ENCODE measurements around the gene CDHR1. TPM values are rescaled to one million over a fixed set of nuclear protein-coding genes. Genes with fewer than 3 reads are reported as not detected.

CDHR1 gene
- total and polyA plus RNA-seq, 3 donors from 2014 or later = 0.19 to 0.67 (median 0.39) TPM

DNA sequence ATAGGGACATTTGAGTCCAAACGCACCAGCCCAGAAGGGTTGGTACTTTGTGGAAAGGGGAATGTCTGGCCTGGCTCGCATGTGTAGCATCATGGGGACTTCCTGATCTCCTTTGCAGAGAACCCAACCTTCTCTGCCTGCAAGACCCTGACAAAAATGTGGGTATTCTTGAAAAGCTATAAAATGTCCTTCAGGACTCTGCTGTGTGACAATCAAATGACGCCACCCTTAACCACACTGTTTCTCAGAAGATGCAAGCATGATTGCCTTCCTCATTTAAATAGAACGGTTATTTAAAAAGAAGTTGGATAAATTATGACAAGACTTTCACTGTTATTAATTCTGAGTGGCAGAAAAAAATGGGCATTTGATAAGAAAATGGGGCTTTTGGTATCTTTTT is 35.8 kb upstream of the CDHR1 start:
- TF ChIP-seq, protein P1, sequence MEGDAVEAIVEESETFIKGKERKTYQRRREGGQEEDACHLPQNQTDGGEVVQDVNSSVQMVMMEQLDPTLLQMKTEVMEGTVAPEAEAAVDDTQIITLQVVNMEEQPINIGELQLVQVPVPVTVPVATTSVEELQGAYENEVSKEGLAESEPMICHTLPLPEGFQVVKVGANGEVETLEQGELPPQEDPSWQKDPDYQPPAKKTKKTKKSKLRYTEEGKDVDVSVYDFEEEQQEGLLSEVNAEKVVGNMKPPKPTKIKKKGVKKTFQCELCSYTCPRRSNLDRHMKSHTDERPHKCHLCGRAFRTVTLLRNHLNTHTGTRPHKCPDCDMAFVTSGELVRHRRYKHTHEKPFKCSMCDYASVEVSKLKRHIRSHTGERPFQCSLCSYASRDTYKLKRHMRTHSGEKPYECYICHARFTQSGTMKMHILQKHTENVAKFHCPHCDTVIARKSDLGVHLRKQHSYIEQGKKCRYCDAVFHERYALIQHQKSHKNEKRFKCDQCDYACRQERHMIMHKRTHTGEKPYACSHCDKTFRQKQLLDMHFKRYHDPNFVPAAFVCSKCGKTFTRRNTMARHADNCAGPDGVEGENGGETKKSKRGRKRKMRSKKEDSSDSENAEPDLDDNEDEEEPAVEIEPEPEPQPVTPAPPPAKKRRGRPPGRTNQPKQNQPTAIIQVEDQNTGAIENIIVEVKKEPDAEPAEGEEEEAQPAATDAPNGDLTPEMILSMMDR (IDR thresholded peaks at IDR 0.05) = no peak
- TF ChIP-seq POLR2A (IDR thresholded peaks at IDR 0.05) = no peak
- Histone ChIP-seq H3K27me3 (no peaks in the 10 kb centered on the region), H3K4me1 (no peaks in the 10 kb centered on the region), H3K9me3 (no peaks in the 10 kb centered on the region), H3K4me3 (no peak overlapping the region), H3K27ac (no peak overlapping the region), H3K36me3 (ENCODE audit: low read depth, missing control alignments) (no peaks in the 10 kb centered on the region)
- intact Hi-C loops (cut with DNase I; ENCODE audit: low total_unique reads) = no loop called here
- no peak for DNase-seq
- 56 to 67% methylated on average over 4 of the region's 4 CpGs for WGBS, 2 donors

DNA sequence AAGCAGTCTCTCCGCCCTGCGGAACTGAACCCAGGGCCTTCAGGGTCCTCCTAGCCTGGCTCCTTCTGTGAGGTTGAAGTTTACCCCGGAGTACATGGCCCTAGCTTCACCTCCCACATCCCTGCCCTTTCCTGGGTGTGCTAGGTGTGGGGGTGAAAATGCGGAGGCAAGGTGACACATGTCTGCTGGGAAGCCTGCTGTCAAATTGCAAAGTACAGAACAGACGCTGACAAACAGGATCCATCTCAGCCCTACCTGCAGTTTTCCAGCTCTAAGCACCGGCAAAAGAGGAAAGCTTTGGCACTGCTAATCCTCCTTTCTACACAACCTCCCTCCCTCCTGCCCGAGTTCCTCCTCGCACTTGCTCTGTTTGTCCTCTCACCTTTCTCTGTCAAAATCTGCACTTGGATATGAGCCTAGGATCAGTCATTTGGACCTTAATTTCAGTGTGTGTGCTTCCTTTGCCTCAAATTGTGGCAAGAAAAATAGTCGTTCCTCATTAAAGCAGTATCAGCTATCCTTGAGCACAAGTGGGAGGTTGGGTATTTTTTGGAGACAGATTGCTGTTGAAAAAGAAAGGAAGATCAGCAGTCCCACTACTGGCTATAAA is 35.2 kb upstream of the CDHR1 start:
- no peak overlapping the region for H3K4me3 ChIP-seq
- TF ChIP-seq, protein P1 (IDR thresholded peaks at IDR 0.05) = no peak
- no peak for TF ChIP-seq POLR2A (IDR thresholded peaks at IDR 0.05)
- H3K36me3 ChIP-seq (ENCODE audit: low read depth, missing control alignments) = no peaks in the 10 kb centered on the region
- H3K27ac ChIP-seq = no peak overlapping the region
- no peaks in the 10 kb centered on the region for H3K9me3 ChIP-seq
- H3K27me3 ChIP-seq = no peaks in the 10 kb centered on the region
- intact Hi-C loops (cut with DNase I; ENCODE audit: low total_unique reads) = no loop called here
- no peaks in the 10 kb centered on the region for H3K4me1 ChIP-seq
- WGBS, 2 donors = 33 to 34% methylated on average over 9 of the region's 9 CpGs
- no peak for DNase-seq

DNA sequence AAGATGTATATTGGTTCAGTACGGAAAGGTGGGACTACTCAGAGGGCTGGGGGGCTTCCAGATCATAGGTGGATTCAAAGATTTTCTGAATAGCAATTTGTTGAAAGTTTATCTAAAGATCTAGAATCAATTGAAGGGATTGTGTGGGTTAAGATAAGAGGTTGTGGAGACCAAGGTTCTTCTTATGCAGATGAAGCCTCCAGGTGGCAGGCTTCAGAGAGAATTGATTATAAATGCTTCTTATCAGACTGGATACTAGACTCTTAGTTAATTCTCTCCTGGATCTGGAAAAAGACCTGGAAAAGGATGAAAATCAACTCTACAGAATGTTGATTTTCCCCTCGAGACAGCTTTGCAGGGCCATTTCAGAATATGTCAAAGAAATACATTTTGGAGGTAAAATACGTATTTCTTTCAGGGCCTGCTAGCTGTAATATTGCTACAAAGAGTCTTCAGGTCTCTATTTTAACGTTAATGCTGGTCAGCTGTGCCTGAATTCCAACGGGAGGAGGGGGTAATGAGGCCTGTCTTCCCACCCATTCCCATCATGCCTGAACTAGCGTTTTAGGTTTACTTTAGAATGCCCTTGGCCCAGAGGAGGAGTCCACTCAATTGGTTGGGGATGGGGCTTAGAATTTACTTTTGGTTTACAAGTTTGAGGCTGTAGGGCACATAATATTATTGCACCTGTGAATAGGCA is 33.5 kb upstream of the CDHR1 start:
- DNase-seq = no peak
- Histone ChIP-seq H3K4me1 (no peaks in the 10 kb centered on the region), H3K9me3 (no peaks in the 10 kb centered on the region), H3K4me3 (no peak overlapping the region), H3K27ac (no peak overlapping the region), H3K36me3 (ENCODE audit: low read depth, missing control alignments) (no peaks in the 10 kb centered on the region), H3K27me3 (no peaks in the 10 kb centered on the region)
- intact Hi-C loops (cut with DNase I; ENCODE audit: low total_unique reads) = no loop called here
- TF ChIP-seq POLR2A (IDR thresholded peaks at IDR 0.05) = no peak
- TF ChIP-seq, protein P1 (IDR thresholded peaks at IDR 0.05) = no peak
- WGBS, 2 donors = 58 to 67% methylated on average over 6 of the region's 6 CpGs

DNA sequence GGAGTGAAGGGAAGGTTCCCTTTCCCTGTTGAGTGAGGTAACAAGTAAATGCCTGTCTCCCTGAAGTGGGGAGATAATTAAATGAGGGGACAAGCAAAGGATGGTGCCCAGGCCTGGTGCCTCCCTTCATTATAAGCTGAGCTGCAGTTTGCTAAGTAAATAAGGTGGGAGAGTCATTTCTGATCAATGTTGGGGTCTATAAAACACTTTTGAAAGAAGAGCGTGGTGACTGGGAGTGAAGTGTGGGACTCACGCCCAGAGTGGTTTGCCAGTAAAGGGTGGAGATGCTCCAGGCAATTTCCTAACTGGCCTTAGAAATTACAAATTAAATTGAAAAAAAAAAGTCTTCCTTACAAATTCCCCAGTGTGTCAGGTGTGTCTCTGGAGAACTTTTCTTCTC is 30.3 kb upstream of the CDHR1 start:
- WGBS, 2 donors = 61 to 67% methylated on average over 2 of the region's 2 CpGs
- DNase-seq = no peak
- Histone ChIP-seq H3K4me1 (no peaks in the 10 kb centered on the region), H3K4me3 (no peak overlapping the region), H3K36me3 (ENCODE audit: low read depth, missing control alignments) (no peaks in the 10 kb centered on the region), H3K27ac (no peak overlapping the region), H3K27me3 (no peaks in the 10 kb centered on the region), H3K9me3 (no peaks in the 10 kb centered on the region)
- intact Hi-C loops (cut with DNase I; ENCODE audit: low total_unique reads) = no loop called here
- no peak for TF ChIP-seq POLR2A (IDR thresholded peaks at IDR 0.05)
- TF ChIP-seq, protein P1 (IDR thresholded peaks at IDR 0.05) = no peak

DNA sequence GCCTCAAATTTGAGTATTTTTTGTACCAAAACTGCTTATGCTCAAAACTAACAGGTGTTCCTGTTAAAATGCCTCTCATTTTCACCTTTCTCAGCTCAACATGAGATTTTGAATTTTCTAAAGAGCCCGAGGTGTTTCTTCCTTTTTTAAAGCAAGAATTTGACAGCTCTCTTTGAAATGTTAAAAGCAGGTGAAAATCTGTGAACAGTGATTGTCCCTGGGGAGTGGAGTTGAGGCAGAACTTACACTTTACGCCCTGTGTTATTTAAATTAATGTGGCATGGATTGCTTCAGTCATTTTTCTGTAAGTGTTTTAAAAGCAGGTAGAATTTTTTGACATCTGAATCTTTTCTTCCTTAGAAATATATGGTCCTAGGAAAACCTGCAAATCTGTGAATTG is 29.9 kb upstream of the CDHR1 start:
- no peak overlapping the region for H3K4me3 ChIP-seq
- H3K36me3 ChIP-seq (ENCODE audit: low read depth, missing control alignments) = no peaks in the 10 kb centered on the region
- TF ChIP-seq, protein P1 (IDR thresholded peaks at IDR 0.05) = no peak
- TF ChIP-seq POLR2A (IDR thresholded peaks at IDR 0.05) = no peak
- WGBS, 2 donors = 56 to 59% methylated on average over 2 of the region's 2 CpGs
- DNase-seq = no peak
- H3K27me3 ChIP-seq = no peaks in the 10 kb centered on the region
- no peak overlapping the region for H3K27ac ChIP-seq
- H3K4me1 ChIP-seq = no peaks in the 10 kb centered on the region
- intact Hi-C loops (cut with DNase I; ENCODE audit: low total_unique reads) = no loop called here
- H3K9me3 ChIP-seq = no peaks in the 10 kb centered on the region
